ENCODE data around the gene RRAS2. TPM values are rescaled to one million over a fixed set of nuclear protein-coding genes. Genes with fewer than 3 reads are reported as not detected.

The RRAS2 gene
- total and polyA plus RNA-seq, 8 donors: 9.0 to 21.8 (median 14.8) TPM

GRCh38 chr11:14251754-14252153, 107.2 kb downstream of the RRAS2 start:
- ATAC-seq (no peak), FAIRE-seq (no peak), DNase-seq (no peak)
- Histone ChIP-seq H3K4me1 (no peaks in the 10 kb centered on the region), H3K36me3 (no peaks in the 10 kb centered on the region), H3K27me3 (no peaks in the 10 kb centered on the region), H3K4me3 (no peak overlapping the region), H3K9me3 (no peaks in the 10 kb centered on the region), H3K27ac (no peak overlapping the region)
- TF ChIP-seq, protein P1, sequence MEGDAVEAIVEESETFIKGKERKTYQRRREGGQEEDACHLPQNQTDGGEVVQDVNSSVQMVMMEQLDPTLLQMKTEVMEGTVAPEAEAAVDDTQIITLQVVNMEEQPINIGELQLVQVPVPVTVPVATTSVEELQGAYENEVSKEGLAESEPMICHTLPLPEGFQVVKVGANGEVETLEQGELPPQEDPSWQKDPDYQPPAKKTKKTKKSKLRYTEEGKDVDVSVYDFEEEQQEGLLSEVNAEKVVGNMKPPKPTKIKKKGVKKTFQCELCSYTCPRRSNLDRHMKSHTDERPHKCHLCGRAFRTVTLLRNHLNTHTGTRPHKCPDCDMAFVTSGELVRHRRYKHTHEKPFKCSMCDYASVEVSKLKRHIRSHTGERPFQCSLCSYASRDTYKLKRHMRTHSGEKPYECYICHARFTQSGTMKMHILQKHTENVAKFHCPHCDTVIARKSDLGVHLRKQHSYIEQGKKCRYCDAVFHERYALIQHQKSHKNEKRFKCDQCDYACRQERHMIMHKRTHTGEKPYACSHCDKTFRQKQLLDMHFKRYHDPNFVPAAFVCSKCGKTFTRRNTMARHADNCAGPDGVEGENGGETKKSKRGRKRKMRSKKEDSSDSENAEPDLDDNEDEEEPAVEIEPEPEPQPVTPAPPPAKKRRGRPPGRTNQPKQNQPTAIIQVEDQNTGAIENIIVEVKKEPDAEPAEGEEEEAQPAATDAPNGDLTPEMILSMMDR (IDR thresholded peaks at IDR 0.05): no peak
- 56 to 73% methylated on average over 5 of the region's 5 CpGs for WGBS, 2 donors
- intact Hi-C loops (cut with DNase I): no loop called here

DNA sequence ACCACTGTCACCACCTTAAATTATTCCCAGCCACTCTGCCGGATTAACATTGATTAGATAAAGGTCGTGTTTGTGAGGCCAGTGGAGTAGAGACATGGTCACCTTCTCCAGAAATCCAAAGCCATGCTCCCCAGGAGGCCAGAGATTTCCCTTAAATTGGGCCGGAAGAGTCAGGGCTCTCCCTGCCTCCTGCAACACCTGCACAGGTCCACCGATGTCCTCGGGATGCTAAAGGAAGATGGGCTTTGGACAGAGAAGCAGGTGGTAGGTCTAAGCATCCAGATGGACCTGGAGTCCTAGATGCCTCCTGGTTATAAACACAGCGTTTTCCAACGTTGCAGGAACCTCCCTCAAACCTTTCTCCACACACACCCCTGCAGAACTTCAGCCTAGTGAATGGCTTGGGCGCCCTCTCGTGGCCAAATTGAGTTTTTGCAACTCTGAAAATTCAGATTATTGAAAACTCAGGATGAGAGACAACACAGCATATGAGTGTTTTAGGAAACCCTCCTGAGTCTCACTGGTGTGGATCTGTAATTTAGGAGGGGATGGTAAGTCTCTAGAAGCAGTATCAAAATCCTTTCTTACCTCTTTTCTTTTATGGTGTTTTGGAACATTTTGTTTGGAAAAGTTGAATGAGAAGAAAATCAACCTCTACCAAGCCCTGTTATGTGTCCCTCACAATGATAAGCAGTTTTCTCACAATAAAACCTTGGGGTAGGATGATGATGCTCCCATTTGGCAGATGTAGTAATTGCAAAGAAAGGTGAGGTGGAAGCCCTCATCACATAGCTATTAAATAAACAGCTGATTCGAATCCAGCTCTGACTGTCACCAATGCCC, 109.6 kb downstream of the RRAS2 start:
- ATAC-seq (peak in 3 of 4 donors; percentile 74 to 81 (median 78)), DNase-seq (peak in 5 of 6 donors; percentile 14 to 82 (median 41)), FAIRE-seq (no peak)
- H3K36me3 ChIP-seq: no peaks in the 10 kb centered on the region
- WGBS, 2 donors: 23 to 28% methylated on average over 10 of the region's 10 CpGs
- TF ChIP-seq, protein P1 (IDR thresholded peaks at IDR 0.05): peak; percentile 64 to 80 (median 78)
- H3K27me3 ChIP-seq: no peaks in the 10 kb centered on the region
- no peak overlapping the region for H3K4me3 ChIP-seq
- no peaks in the 10 kb centered on the region for H3K9me3 ChIP-seq
- no peaks in the 10 kb centered on the region for H3K4me1 ChIP-seq
- no peak overlapping the region for H3K27ac ChIP-seq
- intact Hi-C loops (cut with DNase I): loop anchor here (5.0 to 10.0 kb wide), 4 partner anchors 292 to 485 kb away; no protein-coding TSS in a partner anchor

DNA sequence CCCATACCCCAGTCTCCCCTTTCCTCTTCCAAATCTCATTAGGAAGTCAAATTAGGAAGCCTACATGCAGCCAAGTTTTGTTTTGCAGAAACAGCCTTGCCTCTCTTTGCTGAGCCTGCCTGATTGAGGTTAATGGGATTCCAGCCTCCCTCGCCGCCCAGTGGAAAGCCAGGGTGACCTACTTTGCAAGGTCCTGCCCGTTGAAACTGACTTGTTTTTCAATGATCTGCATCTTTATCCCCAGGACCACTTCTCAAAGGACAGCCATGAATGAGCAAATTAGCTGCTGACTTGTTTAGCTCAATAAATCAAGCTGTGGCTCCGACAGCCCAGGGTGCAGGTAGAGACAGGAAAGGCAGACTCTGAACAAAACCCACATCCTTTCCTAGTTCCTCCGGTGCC, 110.4 kb downstream of the RRAS2 start:
- intact Hi-C loops (cut with DNase I): loop anchor here (5.0 to 10.0 kb wide), 4 partner anchors 291 to 484 kb away; no protein-coding TSS in a partner anchor
- Histone ChIP-seq H3K9me3 (no peaks in the 10 kb centered on the region), H3K4me3 (no peak overlapping the region), H3K4me1 (no peaks in the 10 kb centered on the region), H3K27ac (no peak overlapping the region), H3K27me3 (no peaks in the 10 kb centered on the region), H3K36me3 (no peaks in the 10 kb centered on the region)
- FAIRE-seq (no peak), DNase-seq (no peak), ATAC-seq (peak in 1 of 4 donors; percentile 47)
- 53 to 68% methylated on average over 5 of the region's 5 CpGs for WGBS, 2 donors
- TF ChIP-seq, protein P1 (IDR thresholded peaks at IDR 0.05): no peak

- H3K27ac ChIP-seq: no peak overlapping the region
- H3K27me3 ChIP-seq: no peaks in the 10 kb centered on the region
- ATAC-seq (no peak), DNase-seq (no peak), FAIRE-seq (no peak)
- H3K9me3 ChIP-seq: no peaks in the 10 kb centered on the region
- H3K36me3 ChIP-seq: no peaks in the 10 kb centered on the region
- intact Hi-C loops (cut with DNase I): loop anchor here (5.0 to 10.0 kb wide), 4 partner anchors 288 to 481 kb away; no protein-coding TSS in a partner anchor
- H3K4me3 ChIP-seq: no peak overlapping the region
- 60 to 64% methylated on average over 1 to 2 of the region's 2 CpGs for WGBS, 2 donors
- TF ChIP-seq, protein P1 (IDR thresholded peaks at IDR 0.05): no peak
- H3K4me1 ChIP-seq: no peaks in the 10 kb centered on the region
Observed at GRCh38 chr11:14245444-14245843, 113.5 kb downstream of the RRAS2 start.

DNA sequence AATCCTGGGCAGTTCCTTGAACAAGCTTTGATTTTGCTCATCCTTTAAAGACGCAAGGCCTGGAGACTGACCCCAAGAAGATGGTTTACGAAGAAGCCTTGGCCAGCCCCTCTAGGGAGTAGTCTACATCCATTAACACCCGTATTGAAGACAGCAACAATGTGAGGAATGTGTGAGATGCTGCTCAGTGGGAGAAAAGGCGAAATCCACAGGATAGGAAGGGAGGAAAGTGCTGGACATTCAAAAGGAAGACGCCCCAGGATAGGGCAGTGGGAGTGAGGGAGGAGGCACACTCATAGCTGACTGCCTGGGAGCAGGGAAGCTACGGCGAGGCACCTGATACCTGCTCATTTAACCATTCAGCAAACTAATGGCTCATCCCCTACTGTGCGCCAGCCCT, 114.1 kb downstream of the RRAS2 start:
- Histone ChIP-seq H3K4me1 (no peaks in the 10 kb centered on the region), H3K36me3 (no peaks in the 10 kb centered on the region), H3K4me3 (no peak overlapping the region), H3K9me3 (no peaks in the 10 kb centered on the region), H3K27me3 (no peaks in the 10 kb centered on the region), H3K27ac (no peak overlapping the region)
- TF ChIP-seq, protein P1 (IDR thresholded peaks at IDR 0.05): no peak
- 73 to 84% methylated on average over 8 of the region's 8 CpGs for WGBS, 2 donors
- ATAC-seq: no peak
- no peak for DNase-seq
- FAIRE-seq: no peak
- intact Hi-C loops (cut with DNase I): loop anchor here (5.0 to 10.0 kb wide), 4 partner anchors 288 to 480 kb away; no protein-coding TSS in a partner anchor

Data from pancreas (tissue), 10 donors.